ENCODE measurements around the gene PYGM.
"Not testable (repeated sequence)": the region's sequence is repeated elsewhere in the genome, so short reads cannot be mapped to it uniquely, and the experiment has no call there.

PYGM gene

GRCh38 chr11:64714666-64715065, 45.1 kb downstream of the PYGM start:
- no peak for DNase-seq

GRCh38 chr11:64713781-64714363, 45.9 kb downstream of the PYGM start:
- no peak for DNase-seq

DNA sequence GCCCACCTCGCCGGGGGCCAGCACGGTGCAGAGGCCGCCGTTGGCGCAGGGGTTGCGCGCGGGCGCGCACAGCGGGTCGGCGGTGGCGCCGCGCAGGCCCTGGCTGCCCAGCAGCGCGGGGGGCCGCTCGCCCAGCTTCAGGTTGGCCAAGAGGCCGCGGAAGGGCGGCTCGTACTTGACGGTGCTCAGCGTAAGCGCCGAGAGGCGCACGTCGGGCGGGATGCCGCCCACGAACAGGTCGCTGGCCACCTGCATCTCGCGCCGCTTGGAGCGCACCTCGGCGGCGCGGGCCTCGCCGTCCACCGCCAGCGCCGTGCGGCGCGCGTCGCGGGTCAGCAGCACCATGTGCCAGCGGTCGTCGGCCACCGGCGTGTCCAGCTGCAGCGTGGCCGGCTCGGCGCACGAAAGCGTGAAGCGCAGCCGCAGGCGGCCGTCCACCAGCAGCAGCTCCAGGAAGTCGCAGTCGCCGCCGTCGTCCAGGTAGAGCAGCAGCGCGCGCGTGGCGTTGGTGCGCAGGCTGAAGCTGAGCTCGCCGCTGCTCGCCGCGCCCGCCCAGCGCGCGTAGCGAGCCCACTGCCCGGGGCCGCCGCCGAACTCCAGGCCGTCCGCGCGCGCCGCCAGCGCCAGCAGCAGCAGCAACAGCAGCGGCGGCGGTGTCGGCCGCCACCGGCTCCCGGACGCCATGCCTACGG, 46.6 kb downstream of the PYGM start:
- DNase-seq = no peak

- no peak for DNase-seq
Measured at GRCh38 chr11:64712430-64713015, 47.3 kb downstream of the PYGM start.

DNA sequence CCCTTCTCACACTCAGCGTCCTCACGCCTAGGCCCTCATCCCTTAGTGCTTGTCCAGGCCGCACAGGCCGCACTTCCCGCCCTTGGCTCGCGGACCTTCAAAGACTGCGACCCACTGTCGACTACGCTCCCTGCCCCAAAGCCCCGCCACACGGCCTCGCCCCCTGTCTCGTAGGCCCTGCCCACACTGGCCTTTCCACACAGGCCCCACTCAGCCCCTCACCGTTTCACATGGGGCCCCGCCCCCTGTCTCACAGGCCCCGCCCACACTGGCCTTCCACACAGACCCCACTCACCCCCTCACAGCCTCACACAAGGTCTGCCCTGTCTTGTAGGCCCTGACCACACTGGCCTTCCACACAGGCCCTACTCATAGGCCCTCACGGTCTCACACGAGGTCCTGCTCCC, 47.8 kb downstream of the PYGM start:
- DNase-seq = no peak

DNA sequence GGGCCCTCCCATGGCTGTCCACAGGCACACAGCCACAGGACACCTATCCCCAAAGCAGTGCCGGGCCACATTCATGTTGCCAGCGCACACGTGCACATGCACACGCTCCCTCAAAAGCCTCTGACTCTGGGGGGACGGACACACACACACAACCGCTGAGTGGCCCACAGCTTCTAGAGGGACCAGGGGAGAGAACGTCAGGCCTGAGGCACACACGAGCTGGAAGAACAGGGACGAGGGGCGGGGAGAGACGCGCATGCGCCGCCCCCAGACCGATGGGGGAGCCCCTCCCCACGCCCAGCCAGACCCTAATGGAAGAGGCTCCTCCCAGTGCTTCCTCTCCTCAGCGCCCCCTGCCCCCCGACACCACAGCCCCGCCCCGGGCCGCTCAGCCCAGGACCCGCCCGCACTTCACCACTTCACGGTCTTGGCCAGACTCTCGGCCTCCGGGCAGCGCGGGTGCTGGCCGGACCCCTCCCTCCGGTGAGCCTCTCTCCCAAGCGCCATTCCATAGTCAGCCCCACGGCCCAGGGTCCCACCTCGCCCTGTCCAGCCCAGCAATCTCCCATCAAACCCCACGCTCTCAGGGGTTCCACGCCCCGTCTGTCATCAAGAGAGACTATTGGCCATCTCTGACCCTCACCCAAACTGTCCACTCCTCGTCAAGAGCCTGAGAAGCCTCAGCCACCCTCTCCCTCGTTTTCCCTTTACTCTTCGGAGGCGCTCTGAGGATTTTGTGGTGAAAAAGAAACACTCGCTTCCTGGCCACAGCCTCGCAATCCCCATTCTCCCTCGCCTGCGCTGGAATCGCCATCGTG, 48.4 kb downstream of the PYGM start:
- no peak for DNase-seq

- no peak for DNase-seq
Measured at GRCh38 chr11:64710418-64711137, 49.2 kb downstream of the PYGM start.

DNA sequence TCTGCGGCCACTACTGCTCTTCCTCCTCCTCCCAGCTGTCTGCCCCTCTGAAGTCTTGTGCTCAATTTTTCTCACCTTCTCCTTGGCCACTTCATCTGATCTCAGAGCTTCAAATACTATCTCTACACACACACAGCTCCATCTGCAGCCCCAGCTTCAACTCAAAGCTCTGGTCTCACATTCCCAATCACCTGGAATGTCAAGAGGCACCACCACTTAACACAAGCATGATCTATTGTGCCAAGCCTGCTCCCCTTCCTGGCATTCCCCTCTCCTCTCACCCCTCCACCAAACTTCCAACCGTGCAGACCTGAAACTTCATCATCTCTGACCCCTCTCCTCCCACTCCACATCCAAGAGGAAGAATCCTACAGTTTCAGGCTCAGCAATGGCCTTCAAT, 54.3 kb downstream of the PYGM start:
- no peak for DNase-seq

DNA sequence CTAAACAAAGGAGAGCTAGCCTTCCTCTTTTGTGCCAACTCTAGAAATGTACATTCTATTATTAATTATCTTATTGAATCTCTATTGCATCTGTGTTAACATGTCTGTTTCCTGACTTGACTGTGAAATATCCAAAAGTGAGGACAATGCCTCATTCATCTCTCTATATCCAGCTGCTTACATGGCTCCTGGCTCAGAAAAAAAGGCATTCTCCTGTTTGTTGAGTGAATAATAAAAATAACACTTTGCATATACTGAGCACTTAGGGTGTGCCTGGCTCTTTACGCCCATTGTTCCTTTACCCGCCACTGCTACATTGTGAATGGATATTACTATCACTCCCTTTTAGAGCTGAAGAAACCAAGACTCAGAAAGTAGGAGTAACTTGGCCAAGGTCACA, 56.7 kb downstream of the PYGM start:
- no peak for DNase-seq

- not testable (repeated sequence) for DNase-seq
Measured at GRCh38 chr11:64701956-64702355, 57.8 kb downstream of the PYGM start.

DNA sequence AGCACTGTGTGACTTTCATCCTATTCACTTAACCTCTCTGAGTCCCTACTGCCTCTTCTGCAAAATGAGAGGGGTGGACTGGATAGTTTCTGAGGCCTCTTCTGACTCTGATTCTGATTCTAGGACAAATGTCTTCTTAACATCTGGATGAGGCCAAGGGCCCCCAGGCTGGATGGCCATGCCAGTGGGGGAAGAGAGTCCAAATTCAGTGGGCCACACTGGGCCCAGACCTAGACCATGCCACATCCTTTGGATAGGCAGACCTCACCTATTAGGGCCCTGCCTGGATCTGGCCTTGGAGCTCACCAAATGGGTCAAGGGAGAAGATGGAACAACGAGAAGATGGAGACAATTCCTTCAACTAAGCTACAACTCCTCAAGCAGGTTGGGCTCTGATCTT, 61.3 kb downstream of the PYGM start:
- no peak for DNase-seq

- DNase-seq = no peak
Measured at GRCh38 chr11:64697663-64698375, 62.0 kb downstream of the PYGM start.
